Stimulated activated CD4-positive, alpha-beta T cell treated with anti-CD3 and anti-CD28 coated beads, Interleukin-12 subunit alpha, Interleukin-12 subunit beta, amount 100 ng/mL, for 24 hours (primary cell): ENCODE measurements around the gene CFI.
A peak's percentile ranks its signal among the peaks of the same experiment; 100 is the strongest.

Experiments used
- DNase-seq, 2 experiments: peaks; one replicate each; pipeline ENCODE4 v3.0.0-alpha.2; 2020; ENCODE audit warnings: low read depth in 2 of 2

Gene CFI

GRCh38 chr4:109801895-109802319 is at the start of gene CFI:
TSS of gene CFI (minus strand) at chr4:109801999. CDS start at chr4:109801971, 28 bp downstream.
- DNase-seq = no peak

- no peak for DNase-seq
Measured at GRCh38 chr4:109850601-109851000, 48.8 kb upstream of the CFI start.

GRCh38 chr4:109848501-109848900 is 46.7 kb upstream of the CFI start:
- DNase-seq = no peak

GRCh38 chr4:109847896-109848442 is 46.2 kb upstream of the CFI start, which contains the start of gene LRIT3:
TSS of gene LRIT3 (plus strand) at chr4:109848107. CDS start at chr4:109848202, 95 bp downstream.
- no peak for DNase-seq

- DNase-seq = no peak
Measured at GRCh38 chr4:109846395-109847098, 44.7 kb upstream of the CFI start.

- no peak for DNase-seq
Measured at GRCh38 chr4:109836985-109837384, 35.2 kb upstream of the CFI start.

GRCh38 chr4:109833756-109834155 is 32.0 kb upstream of the CFI start:
- no peak for DNase-seq

GRCh38 chr4:109827672-109828071 is 25.9 kb upstream of the CFI start, which contains the start of gene RRH:
TSS of gene RRH (plus strand) at chr4:109827972. CDS start at chr4:109828028, 56 bp downstream.
- DNase-seq = no peak

- DNase-seq = no peak
Measured at GRCh38 chr4:109826719-109827118, 24.9 kb upstream of the CFI start.

GRCh38 chr4:109821185-109821584 is 19.4 kb upstream of the CFI start:
- no peak for DNase-seq

- DNase-seq = no peak
Measured at GRCh38 chr4:109820563-109820962, 18.8 kb upstream of the CFI start.

- no peak for DNase-seq
Measured at GRCh38 chr4:109818268-109818667, 16.5 kb upstream of the CFI start.

GRCh38 chr4:109816894-109817293 is 15.1 kb upstream of the CFI start:
- DNase-seq = no peak

GRCh38 chr4:109816082-109816442 is 14.3 kb upstream of the CFI start:
- peak; percentile 17 to 28 for DNase-seq

- DNase-seq = peak; percentile 74 to 85
Measured at GRCh38 chr4:109815151-109816081, 13.6 kb upstream of the CFI start, which contains the start of gene GAR1. TSS of gene GAR1 (plus strand) at chr4:109815762. CDS start at chr4:109816165, 403 bp downstream.

GRCh38 chr4:109811707-109812106 is 9.9 kb upstream of the CFI start:
- DNase-seq = no peak

GRCh38 chr4:109810552-109811387 is 9.0 kb upstream of the CFI start:
- no peak for DNase-seq

- DNase-seq = no peak
Measured at GRCh38 chr4:109809655-109810054, 7.9 kb upstream of the CFI start.

GRCh38 chr4:109803924-109804571 is 2.2 kb upstream of the CFI start:
- no peak for DNase-seq

GRCh38 chr4:109801099-109801789 is 555 bp downstream of the CFI start:
- DNase-seq = no peak
